Measurements from ENCODE around the gene TMEM63A. TPM values are rescaled to one million over a fixed set of nuclear protein-coding genes. Genes with fewer than 3 reads are reported as not detected.
"Not testable (repeated sequence)": the region's sequence is repeated elsewhere in the genome, so short reads cannot be mapped to it uniquely, and the experiment has no call there.

TMEM63A gene
- total RNA-seq (100 to 1,000 TPM in 5 of 7 donors, 10 to 100 TPM in 2; 93.9 to 143 (median 122) TPM), polyA plus RNA-seq (10 to 100 TPM; 15.0 to 47.4 (median 23.6) TPM)
- long read RNA-seq, donor 1, partial matches to known transcripts, result 12 of 15 reads
- long read RNA-seq, donor 1, other reads (novel, unspliced or antisense), result 0 of 15 reads
- long read RNA-seq, donor 2, full-length matches to known transcripts, result 2 of 2 reads
- long read RNA-seq, donor 2, partial matches to known transcripts, result 0 of 2 reads
- long read RNA-seq, donor 2, other reads (novel, unspliced or antisense), result 0 of 2 reads

- no peaks in the 10 kb centered on the region for H3K27me3 ChIP-seq (replicated peaks in 1 of 7)
- 0 to 1% (median 0%) methylated on average over 35 to 64 of the region's 64 CpGs for WGBS, 5 donors
- peak within 1 kb of the TSS; percentile 85 to 96 (median 90) for H3K27ac ChIP-seq
- peak; percentile 97 for DNase-seq
- H3K4me3 ChIP-seq, result peak within 1 kb of the TSS; percentile 84 to 98 (median 92)
- no peaks in the 10 kb centered on the region for H3K9me3 ChIP-seq
- H3K4me1 ChIP-seq, result peaks cover 27 to 81% (median 50%) of the 10 kb centered on the region in 6 donors
- intact Hi-C loops (cut with DNase I; ENCODE audit: low total_unique reads), result no loop called here
- TF ChIP-seq, protein P1, sequence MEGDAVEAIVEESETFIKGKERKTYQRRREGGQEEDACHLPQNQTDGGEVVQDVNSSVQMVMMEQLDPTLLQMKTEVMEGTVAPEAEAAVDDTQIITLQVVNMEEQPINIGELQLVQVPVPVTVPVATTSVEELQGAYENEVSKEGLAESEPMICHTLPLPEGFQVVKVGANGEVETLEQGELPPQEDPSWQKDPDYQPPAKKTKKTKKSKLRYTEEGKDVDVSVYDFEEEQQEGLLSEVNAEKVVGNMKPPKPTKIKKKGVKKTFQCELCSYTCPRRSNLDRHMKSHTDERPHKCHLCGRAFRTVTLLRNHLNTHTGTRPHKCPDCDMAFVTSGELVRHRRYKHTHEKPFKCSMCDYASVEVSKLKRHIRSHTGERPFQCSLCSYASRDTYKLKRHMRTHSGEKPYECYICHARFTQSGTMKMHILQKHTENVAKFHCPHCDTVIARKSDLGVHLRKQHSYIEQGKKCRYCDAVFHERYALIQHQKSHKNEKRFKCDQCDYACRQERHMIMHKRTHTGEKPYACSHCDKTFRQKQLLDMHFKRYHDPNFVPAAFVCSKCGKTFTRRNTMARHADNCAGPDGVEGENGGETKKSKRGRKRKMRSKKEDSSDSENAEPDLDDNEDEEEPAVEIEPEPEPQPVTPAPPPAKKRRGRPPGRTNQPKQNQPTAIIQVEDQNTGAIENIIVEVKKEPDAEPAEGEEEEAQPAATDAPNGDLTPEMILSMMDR (IDR thresholded peaks at IDR 0.05 in 8 of 11, conservative IDR thresholded peaks at IDR 0.05 in 3 of 11), result peak in 10 of 11 experiments; percentile 30 to 62 (median 44)
- TF ChIP-seq POLR2AphosphoS5 (IDR thresholded peaks at IDR 0.05) (peak; percentile 87 to 93 (median 92)), POLR2A (IDR thresholded peaks at IDR 0.05) (peak in 1 of 3 donors; percentile 70)
- H3K36me3 ChIP-seq, result peaks cover 0 to 19% (median 8%) of the 10 kb centered on the region in 6 donors
Measured at GRCh38 chr1:225881959-225882693, at the start of gene TMEM63A. TMEM63A (minus strand) TSS chr1:225882380; CDS start chr1:225877580, 4,800 bp downstream.

GRCh38 chr1:225931270-225932136 lies 49.3 kb upstream of the TMEM63A start:
- H3K4me3 ChIP-seq, result no peak overlapping the region
- no peaks in the 10 kb centered on the region for H3K36me3 ChIP-seq
- TF ChIP-seq POLR2A (IDR thresholded peaks at IDR 0.05), result no peak
- H3K27ac ChIP-seq, result no peak overlapping the region
- DNase-seq, result no peak
- H3K4me1 ChIP-seq, result no peaks in the 10 kb centered on the region
- no peaks in the 10 kb centered on the region for H3K27me3 ChIP-seq (replicated peaks in 1 of 7)
- intact Hi-C loops (cut with DNase I; ENCODE audit: low total_unique reads), result no loop called here
- no peaks in the 10 kb centered on the region for H3K9me3 ChIP-seq
- 84 to 95% (median 89%) methylated on average over 5 of the region's 5 CpGs for WGBS, 5 donors

DNA sequence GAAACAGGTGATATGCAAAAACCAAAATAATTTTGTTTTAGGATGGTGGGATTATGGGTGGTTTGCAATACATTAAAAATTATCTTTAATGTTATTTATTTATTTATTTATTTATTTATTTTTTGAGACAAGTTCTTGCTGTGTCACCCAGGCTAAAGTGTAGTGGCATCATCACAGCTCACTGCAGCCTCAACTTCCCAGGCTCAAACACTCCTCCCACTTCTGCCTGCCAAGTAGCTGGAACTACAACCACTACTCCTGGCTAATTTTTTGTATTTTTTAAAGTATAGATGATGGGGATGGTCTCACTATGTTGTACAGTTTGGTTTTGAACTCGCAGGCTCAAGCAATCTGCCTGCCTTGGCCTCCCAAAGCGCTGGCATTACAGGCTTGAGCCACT lies 48.4 kb upstream of the TMEM63A start:
- TF ChIP-seq POLR2A (IDR thresholded peaks at IDR 0.05) (no peak), POLR2AphosphoS5 (IDR thresholded peaks at IDR 0.05) (no peak)
- TF ChIP-seq, protein P1 (IDR thresholded peaks at IDR 0.05 in 8 of 11, conservative IDR thresholded peaks at IDR 0.05 in 3 of 11), result no peak
- no peaks in the 10 kb centered on the region for H3K4me1 ChIP-seq
- 92 to 100% (median 96%) methylated on average over 2 of the region's 2 CpGs for WGBS, 5 donors
- H3K27me3 ChIP-seq (replicated peaks in 1 of 7), result no peaks in the 10 kb centered on the region
- H3K4me3 ChIP-seq, result no peak overlapping the region
- intact Hi-C loops (cut with DNase I; ENCODE audit: low total_unique reads), result no loop called here
- no peak overlapping the region for H3K27ac ChIP-seq
- DNase-seq, result no peak
- no peaks in the 10 kb centered on the region for H3K36me3 ChIP-seq
- no peaks in the 10 kb centered on the region for H3K9me3 ChIP-seq

DNA sequence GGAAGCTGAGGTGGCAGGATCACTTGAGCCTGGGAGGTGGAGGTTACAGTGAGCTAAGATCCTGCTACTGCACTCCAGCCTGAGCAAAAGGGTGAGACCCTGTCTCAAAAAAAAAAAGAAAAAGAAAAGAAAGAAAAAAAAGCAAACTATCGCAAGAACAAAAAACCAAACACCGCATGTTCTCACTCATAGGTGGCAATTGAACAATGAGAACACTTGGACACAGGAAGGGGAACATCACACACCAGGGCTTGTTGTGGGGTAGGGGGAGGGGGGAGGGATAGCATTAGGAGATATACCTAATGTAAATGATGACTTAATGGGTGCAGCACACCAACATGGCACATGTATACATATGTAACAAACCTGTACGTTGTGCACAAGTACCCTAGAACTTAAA lies 47.3 kb upstream of the TMEM63A start:
- intact Hi-C loops (cut with DNase I; ENCODE audit: low total_unique reads); H3K9me3 ChIP-seq; H3K27me3 ChIP-seq (replicated peaks in 1 of 7); H3K4me3 ChIP-seq; H3K4me1 ChIP-seq; DNase-seq; H3K36me3 ChIP-seq: not testable (repeated sequence)
- 84 to 93% (median 89%) methylated on average over 3 of the region's 3 CpGs for WGBS, 5 donors
- H3K27ac ChIP-seq, result peak overlapping the region in 3 of 8 donors; percentile 50 to 67 (median 55)

Measured in spleen (tissue), 13 donors.